Astrocyte of the cerebellum (primary cell): Measurements from ENCODE around the gene TMEM132C.

Experiments
- DNase-seq: peaks from one replicate; pipeline ENCODE4 v3.0.0-alpha.2; 2011; ENCODE audit warnings: low read depth
- H3K4me3 ChIP-seq: 2 replicates; pipeline ENCODE4 v1.5.1; 2011; ENCODE audit warnings: mild to moderate bottlenecking, low read depth, low read length, moderate library complexity
- CTCF ChIP-seq: IDR thresholded peaks from 2 replicates; pipeline ENCODE4 v1.5.1; 2012; ENCODE audit warnings: low read length, low read depth, moderate library complexity, mild to moderate bottlenecking; ENCODE audit errors: missing control alignments
- in situ Hi-C: cut with HindIII; loops from 2 replicates; pipeline ENCODE4 v1.10.0; 2017; ENCODE audit warnings: low sequenced_read_pairs

Gene TMEM132C

GRCh38 chr12:128702371-128702770 lies 435.4 kb downstream of the TMEM132C start:
- no peak for DNase-seq
- in situ Hi-C loops = no loop called here
- H3K4me3 ChIP-seq = no peak overlapping the region
- TF ChIP-seq CTCF = no peak

- no peak overlapping the region for H3K4me3 ChIP-seq
- no peak for DNase-seq
- in situ Hi-C loops = no loop called here
- TF ChIP-seq CTCF = no peak
These were observed 438.2 kb downstream of the TMEM132C start for GRCh38 chr12:128705140-128705539.

- TF ChIP-seq CTCF = no peak
- in situ Hi-C loops = no loop called here
- H3K4me3 ChIP-seq = no peak overlapping the region
- DNase-seq = no peak
These were observed 440.5 kb downstream of the TMEM132C start for GRCh38 chr12:128707488-128707887.

GRCh38 chr12:128708789-128709188 lies 441.8 kb downstream of the TMEM132C start:
- TF ChIP-seq CTCF = no peak
- H3K4me3 ChIP-seq = no peak overlapping the region
- in situ Hi-C loops = no loop called here
- no peak for DNase-seq

GRCh38 chr12:128709660-128710059 lies 442.7 kb downstream of the TMEM132C start:
- TF ChIP-seq CTCF = no peak
- H3K4me3 ChIP-seq = no peak overlapping the region
- no peak for DNase-seq
- in situ Hi-C loops = no loop called here

GRCh38 chr12:128711486-128711885 lies 444.5 kb downstream of the TMEM132C start:
- DNase-seq = no peak
- in situ Hi-C loops = no loop called here
- H3K4me3 ChIP-seq = no peak overlapping the region
- TF ChIP-seq CTCF = no peak

GRCh38 chr12:128712622-128713021 lies 445.7 kb downstream of the TMEM132C start:
- no peak for TF ChIP-seq CTCF
- DNase-seq = no peak
- in situ Hi-C loops = no loop called here
- H3K4me3 ChIP-seq = no peak overlapping the region
